DND-41 (cell line): ENCODE data around the gene ZNF525.
"Not testable (repeated sequence)": the region's sequence is repeated elsewhere in the genome, so short reads cannot be mapped to it uniquely, and the experiment has no call there.

Source experiments
- ATAC-seq: fragments of 200-7000 bp; cut with Tn5 transposase; 3 replicates; pipeline ENCODE4 v1.9.1; 2021; ENCODE audit warnings: low read depth; ENCODE audit not compliant: insufficient read depth
- DNase-seq: peaks from one replicate; pipeline ENCODE4 v3.0.0-alpha.2; 2020
- H2AFZ ChIP-seq: 2 replicates; pipeline ENCODE4 v1.6.0; 2012; ENCODE audit warnings: low read depth, low read length
- H3K27ac ChIP-seq: 2 replicates; pipeline ENCODE4 v1.5.1; 2012; ENCODE audit warnings: low read length, inconsistent platforms
- H3K27me3 ChIP-seq: fragments of 200-600 bp; sonication (generic); 2 replicates; pipeline ENCODE4 v1.6.0; 2012; ENCODE audit warnings: low read length, mild to moderate bottlenecking, inconsistent platforms; ENCODE audit not compliant: insufficient read depth, poor library complexity
- H3K36me3 ChIP-seq: 2 replicates; pipeline ENCODE4 v1.5.1; 2012; ENCODE audit warnings: low read length, inconsistent platforms; ENCODE audit not compliant: insufficient read depth
- H3K4me1 ChIP-seq: 2 replicates; pipeline ENCODE4 v1.5.1; 2012; ENCODE audit warnings: mild to moderate bottlenecking, low read length; ENCODE audit not compliant: insufficient read depth
- H3K4me2 ChIP-seq: 2 replicates; pipeline ENCODE4 v1.6.0; 2012; ENCODE audit warnings: mild to moderate bottlenecking, moderate library complexity, low read length, inconsistent platforms; ENCODE audit not compliant: insufficient read depth
- H3K4me3 ChIP-seq, 2 experiments: fragments of 200-600 bp in 1 of 2; shearing (Covaris generic) in 1 of 2; 2 replicates each; pipeline ENCODE4 v1.5.1; 2012 to 2016; ENCODE audit warnings: inconsistent platforms in 2 of 2, low read length in 2 of 2, mild to moderate bottlenecking in 2 of 2, low read depth in 1 of 2, moderate library complexity in 1 of 2
- H3K79me2 ChIP-seq: 2 replicates; pipeline ENCODE4 v1.6.0; 2012; ENCODE audit warnings: low read length, inconsistent platforms; ENCODE audit not compliant: insufficient read depth
- H3K9ac ChIP-seq: 2 replicates; pipeline ENCODE4 v1.6.0; 2012; ENCODE audit warnings: low read depth, mild to moderate bottlenecking, inconsistent platforms, low read length, moderate library complexity
- H3K9me3 ChIP-seq: 2 replicates; pipeline ENCODE4 v1.5.1; 2012; ENCODE audit warnings: low read length, moderate library complexity, mild to moderate bottlenecking, inconsistent platforms; ENCODE audit not compliant: insufficient read depth, severe bottlenecking
- H4K20me1 ChIP-seq: 2 replicates; pipeline ENCODE4 v1.6.0; 2012; ENCODE audit warnings: low read length; ENCODE audit not compliant: insufficient read depth
- CTCF ChIP-seq: IDR thresholded peaks from 2 replicates; pipeline ENCODE4 v1.5.1; 2012; ENCODE audit warnings: borderline replicate concordance, low read length, moderate library complexity, mild to moderate bottlenecking; ENCODE audit not compliant: poor library complexity, severe bottlenecking; ENCODE audit errors: extremely low read depth
- EZH2 ChIP-seq: IDR thresholded peaks from 3 replicates; pipeline ENCODE4 v1.6.1; 2012; ENCODE audit warnings: borderline replicate concordance, low read depth, mild to moderate bottlenecking, moderate library complexity, low read length, inconsistent platforms; ENCODE audit not compliant: severe bottlenecking

The ZNF525 gene

GRCh38 chr19:53423680-53424079 is 58.2 kb downstream of the ZNF525 start:
- not testable (repeated sequence) for DNase-seq, H3K4me1 ChIP-seq, H3K27ac ChIP-seq, H3K36me3 ChIP-seq, H3K27me3 ChIP-seq, H3K4me2 ChIP-seq, H3K4me3 ChIP-seq, H4K20me1 ChIP-seq, H3K9me3 ChIP-seq, H3K9ac ChIP-seq, H3K79me2 ChIP-seq, H2AFZ ChIP-seq
- TF ChIP-seq CTCF, result peak; percentile 13
- ATAC-seq, result peak; percentile 59; the same call in 1 of the 3 replicates

GRCh38 chr19:53424968-53425597 is 59.6 kb downstream of the ZNF525 start:
- H4K20me1 ChIP-seq, result no peaks in the 10 kb centered on the region
- no peak overlapping the region for H3K27ac ChIP-seq
- peak; percentile 76 for DNase-seq
- no peaks in the 10 kb centered on the region for H3K9me3 ChIP-seq
- TF ChIP-seq CTCF, result peak; percentile 94
- no peak for TF ChIP-seq EZH2
- H3K36me3 ChIP-seq, result no peaks in the 10 kb centered on the region
- H3K4me1 ChIP-seq, result no peaks in the 10 kb centered on the region
- H3K4me2 ChIP-seq, result no peak overlapping the region
- no peak overlapping the region for H2AFZ ChIP-seq
- peak; percentile 99 for ATAC-seq
- no peak overlapping the region for H3K9ac ChIP-seq
- no peaks in the 10 kb centered on the region for H3K79me2 ChIP-seq
- H3K27me3 ChIP-seq, result no peaks in the 10 kb centered on the region
- H3K4me3 ChIP-seq, result no peak overlapping the region

GRCh38 chr19:53431399-53432087 is 66.0 kb downstream of the ZNF525 start, which contains the start of gene ZNF761:
TSS of gene ZNF761 (plus strand) at chr19:53431984. CDS start at chr19:53447269, 15,285 bp downstream.
- peaks cover 29% of the 10 kb centered on the region for H3K36me3 ChIP-seq
- no peaks in the 10 kb centered on the region for H3K9me3 ChIP-seq
- peaks cover 32% of the 10 kb centered on the region for H3K79me2 ChIP-seq
- no peak for TF ChIP-seq EZH2
- peak; percentile 41 for TF ChIP-seq CTCF
- peak; percentile 97 for ATAC-seq
- peak within 1 kb of the TSS; percentile 77 for H3K27ac ChIP-seq
- peak within 1 kb of the TSS; percentile 92 for H2AFZ ChIP-seq
- no peaks in the 10 kb centered on the region for H3K27me3 ChIP-seq
- H3K4me2 ChIP-seq, result peak within 1 kb of the TSS; percentile 85
- H4K20me1 ChIP-seq, result no peaks in the 10 kb centered on the region
- H3K9ac ChIP-seq, result peak within 1 kb of the TSS; percentile 77
- DNase-seq, result peak; percentile 96
- peak within 1 kb of the TSS; percentile 75 to 89 for H3K4me3 ChIP-seq
- H3K4me1 ChIP-seq, result peaks cover 19% of the 10 kb centered on the region
